Tibial nerve (tissue), 4 donors: ENCODE data around the gene TEKT1. TPM values are rescaled to one million over a fixed set of nuclear protein-coding genes. Genes with fewer than 3 reads are reported as not detected.

Experiments
- DNase-seq, 2 donors: peaks; one replicate each; pipeline ENCODE4 v3.0.0-alpha.2; 2019; ENCODE audit warnings: low spot score in 2 of 2
- H3K27ac ChIP-seq, 4 donors: fragments of 200-600 bp; sonication (generic) in 3 of 4; one replicate each; pipeline ENCODE4 v1.5.1; 2017 to 2019; ENCODE audit warnings: mild to moderate bottlenecking in 1 of 4
- H3K27me3 ChIP-seq, 2 donors: fragments of 200-600 bp; sonication (generic) in 1 of 2; one replicate each; pipeline versions ENCODE4 v1.5.1 to v1.6.0; 2017 to 2019
- H3K36me3 ChIP-seq, 3 donors: fragments of 200-600 bp; sonication (generic); one replicate each; pipeline ENCODE4 v1.5.1; 2018 to 2019
- H3K4me1 ChIP-seq, 4 donors: fragments of 200-600 bp; sonication (generic) in 3 of 4; one replicate each; pipeline ENCODE4 v1.5.1; 2017 to 2019
- H3K4me3 ChIP-seq, 4 donors: fragments of 200-600 bp; sonication (generic) in 3 of 4; one replicate each; pipeline ENCODE4 v1.5.1; 2017 to 2019; ENCODE audit warnings: mild to moderate bottlenecking in 1 of 4, moderate library complexity in 1 of 4
- H3K9me3 ChIP-seq, 4 donors: fragments of 200-600 bp; sonication (generic) in 3 of 4; one replicate each; pipeline ENCODE4 v1.5.1; 2017 to 2019
- CTCF ChIP-seq, 5 experiments: fragments of 200-600 bp in 3 of 5; fragments of 450-650 bp in 2 of 5; sonication (generic) in 3 of 5; IDR thresholded peaks; one replicate each; pipeline ENCODE4 v1.5.1; 2016 to 2019; ENCODE audit warnings: antibody characterized with exemption in 5 of 5, mild to moderate bottlenecking in 3 of 5, moderate library complexity in 2 of 5
- EP300 ChIP-seq, 2 donors: sonication (generic); formaldehyde crosslinking; IDR thresholded peaks; one replicate each; pipeline ENCODE4 v1.6.1; 2017; ENCODE audit warnings: antibody characterized with exemption in 2 of 2, mild to moderate bottlenecking in 1 of 2
- POLR2A ChIP-seq, 2 donors: fragments of 450-650 bp; IDR thresholded peaks; one replicate each; pipeline ENCODE4 v1.6.1; 2017; ENCODE audit warnings: antibody characterized with exemption in 2 of 2, mild to moderate bottlenecking in 2 of 2, moderate library complexity in 2 of 2
- WGBS, 2 donors: methylation state at CpG; one replicate each; pipeline ENCODE4 v1.1.5; 2018; 5-methylcytosine and 5-hydroxymethylcytosine counted together
- total RNA-seq, 4 donors: library from RNA; depleted of rRNA; stranded (reverse); fragments of >200 nt; gene quantifications; one replicate each; pipeline ENCODE4 v1.1.0, GENCODE V29; 2016

Gene TEKT1
- total RNA-seq, 4 donors from 2014 or later = not detected

- TF ChIP-seq POLR2A (IDR thresholded peaks at IDR 0.05) (no peak), EP300 (IDR thresholded peaks at IDR 0.05) (no peak), CTCF (IDR thresholded peaks at IDR 0.05) (no peak)
- WGBS, 2 donors = 83 to 91% methylated on average over 9 of the region's 9 CpGs
- no peaks in the 10 kb centered on the region for H3K27me3 ChIP-seq
- no peak overlapping the region for H3K4me3 ChIP-seq
- H3K4me1 ChIP-seq = no peaks in the 10 kb centered on the region
- H3K27ac ChIP-seq = no peak overlapping the region
- H3K36me3 ChIP-seq = no peaks in the 10 kb centered on the region
- peaks cover 0 to 24% (median 0%) of the 10 kb centered on the region in 4 donors for H3K9me3 ChIP-seq
- no peak for DNase-seq
Observed at GRCh38 chr17:6811510-6811909, 20.0 kb downstream of the TEKT1 start.

GRCh38 chr17:6800422-6801027, 31.0 kb downstream of the TEKT1 start:
- Histone ChIP-seq H3K36me3 (no peaks in the 10 kb centered on the region), H3K4me3 (no peak overlapping the region), H3K9me3 (no peaks in the 10 kb centered on the region), H3K4me1 (no peaks in the 10 kb centered on the region), H3K27me3 (no peaks in the 10 kb centered on the region), H3K27ac (no peak overlapping the region)
- 85 to 91% methylated on average over 13 of the region's 13 CpGs for WGBS, 2 donors
- no peak for TF ChIP-seq POLR2A (IDR thresholded peaks at IDR 0.05)
- no peak for TF ChIP-seq CTCF (IDR thresholded peaks at IDR 0.05)
- TF ChIP-seq EP300 (IDR thresholded peaks at IDR 0.05) = no peak
- no peak for DNase-seq

GRCh38 chr17:6799738-6800137, 31.8 kb downstream of the TEKT1 start:
- DNase-seq = no peak
- no peaks in the 10 kb centered on the region for H3K9me3 ChIP-seq
- no peak for TF ChIP-seq CTCF (IDR thresholded peaks at IDR 0.05)
- TF ChIP-seq POLR2A (IDR thresholded peaks at IDR 0.05) = no peak
- TF ChIP-seq EP300 (IDR thresholded peaks at IDR 0.05) = no peak
- H3K27ac ChIP-seq = no peak overlapping the region
- no peak overlapping the region for H3K4me3 ChIP-seq
- H3K27me3 ChIP-seq = no peaks in the 10 kb centered on the region
- no peaks in the 10 kb centered on the region for H3K36me3 ChIP-seq
- no peaks in the 10 kb centered on the region for H3K4me1 ChIP-seq
- 71 to 77% methylated on average over 6 of the region's 6 CpGs for WGBS, 2 donors

- Histone ChIP-seq H3K4me1 (no peaks in the 10 kb centered on the region), H3K9me3 (no peaks in the 10 kb centered on the region), H3K27me3 (no peaks in the 10 kb centered on the region), H3K4me3 (no peak overlapping the region), H3K27ac (no peak overlapping the region), H3K36me3 (no peaks in the 10 kb centered on the region)
- 79 to 84% methylated on average over 8 of the region's 8 CpGs for WGBS, 2 donors
- DNase-seq = no peak
- TF ChIP-seq POLR2A (IDR thresholded peaks at IDR 0.05) (no peak), CTCF (IDR thresholded peaks at IDR 0.05) (no peak), EP300 (IDR thresholded peaks at IDR 0.05) (no peak)
Observed at GRCh38 chr17:6797718-6798351, 33.7 kb downstream of the TEKT1 start.

GRCh38 chr17:6796887-6797490, 34.5 kb downstream of the TEKT1 start:
- H3K4me1 ChIP-seq = no peaks in the 10 kb centered on the region
- no peaks in the 10 kb centered on the region for H3K36me3 ChIP-seq
- no peak for DNase-seq
- H3K27ac ChIP-seq = no peak overlapping the region
- no peaks in the 10 kb centered on the region for H3K27me3 ChIP-seq
- H3K9me3 ChIP-seq = no peaks in the 10 kb centered on the region
- TF ChIP-seq CTCF (IDR thresholded peaks at IDR 0.05) = no peak
- TF ChIP-seq EP300 (IDR thresholded peaks at IDR 0.05) = no peak
- no peak for TF ChIP-seq POLR2A (IDR thresholded peaks at IDR 0.05)
- 84 to 88% methylated on average over 2 of the region's 2 CpGs for WGBS, 2 donors
- H3K4me3 ChIP-seq = no peak overlapping the region
